Peyer's patch (tissue), 4 donors: ENCODE results near the gene ERC2.

ENCODE experiments used
- CTCF ChIP-seq, 6 experiments: fragments of 450-650 bp in 4 of 6; fragments of 200-600 bp in 2 of 6; sonication (generic) in 1 of 6; IDR thresholded peaks; one replicate each; pipeline ENCODE4 v1.5.1; 2017 to 2019; ENCODE audit warnings: antibody characterized with exemption in 6 of 6, mild to moderate bottlenecking in 3 of 6, moderate library complexity in 1 of 6
- POLR2A ChIP-seq, 2 donors: fragments of 450-650 bp; IDR thresholded peaks; one replicate each; pipeline ENCODE4 v1.5.1; 2017; ENCODE audit warnings: antibody characterized with exemption in 2 of 2, mild to moderate bottlenecking in 2 of 2, moderate library complexity in 2 of 2

- TF ChIP-seq CTCF (IDR thresholded peaks at IDR 0.05) (no peak), POLR2A (IDR thresholded peaks at IDR 0.05) (no peak)
Measured at GRCh38 chr3:56123487-56123886, 344.8 kb downstream of the ERC2 start.
